Ammon's horn (tissue), 1 donor: ENCODE data around the gene VMP1.
A peak's percentile ranks its signal among the peaks of the same experiment; 100 is the strongest.

Experiments
- DNase-seq: peaks from one replicate; pipeline ENCODE4 v3.0.0-alpha.2; 2016; ENCODE audit warnings: low spot score

The VMP1 gene

DNA sequence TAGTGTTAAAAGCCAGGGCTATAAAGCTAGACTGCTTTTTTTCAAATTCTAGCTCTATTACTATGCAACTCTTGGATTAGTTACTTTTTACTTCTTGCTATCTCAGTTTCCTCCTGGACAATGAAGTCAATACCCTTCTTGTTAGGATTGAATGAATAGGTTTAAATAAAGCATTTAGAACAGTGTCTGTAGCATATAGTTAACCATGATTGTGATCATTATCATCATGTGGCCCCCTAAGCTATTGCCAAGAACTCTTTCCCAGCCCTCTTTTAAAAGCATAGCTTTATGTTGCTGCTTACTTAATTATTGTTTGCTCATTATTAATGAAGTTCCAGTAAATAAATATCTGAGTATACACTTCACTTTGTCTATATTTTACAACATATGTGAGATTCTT is 4.5 kb downstream of the VMP1 start:
- no peak for DNase-seq

DNA sequence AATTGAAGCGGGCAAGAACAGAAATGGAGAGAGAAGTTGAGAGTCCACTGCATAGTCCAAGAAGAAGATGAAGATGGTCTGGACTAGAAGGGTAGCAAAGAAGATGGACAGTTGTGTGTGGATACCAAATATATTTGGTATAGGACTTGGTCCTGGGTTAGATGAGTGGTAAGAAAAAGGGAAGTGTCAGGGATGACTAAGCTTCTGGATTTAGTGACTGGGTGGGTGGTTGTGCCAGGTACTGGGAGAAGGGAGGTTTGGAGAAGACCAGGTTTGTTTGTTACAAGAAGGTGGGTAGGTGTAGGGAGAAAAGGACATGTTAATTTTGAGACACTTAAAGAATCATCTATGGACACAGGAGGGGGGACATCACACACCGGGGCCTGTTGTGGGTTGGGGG is 5.4 kb downstream of the VMP1 start:
- no peak for DNase-seq

DNA sequence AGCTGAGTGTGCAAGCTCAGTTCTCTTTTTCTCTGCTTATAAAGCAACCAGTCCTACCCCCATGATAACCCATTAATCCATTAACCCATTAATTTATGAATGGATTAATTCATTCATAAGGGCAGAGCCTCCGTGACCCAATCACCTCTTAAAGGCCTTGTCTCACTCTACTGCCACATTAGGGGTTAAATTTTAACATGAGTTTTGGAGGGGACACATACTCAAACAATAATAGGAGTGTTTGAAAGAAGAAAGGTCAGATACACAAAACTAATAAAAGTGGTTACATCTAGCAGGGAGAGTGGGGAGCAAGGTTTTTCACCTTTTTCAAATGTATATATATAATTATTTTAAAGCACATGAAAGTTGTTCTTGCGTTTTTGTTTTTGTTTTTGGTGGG is 6.8 kb downstream of the VMP1 start:
- no peak for DNase-seq

DNA sequence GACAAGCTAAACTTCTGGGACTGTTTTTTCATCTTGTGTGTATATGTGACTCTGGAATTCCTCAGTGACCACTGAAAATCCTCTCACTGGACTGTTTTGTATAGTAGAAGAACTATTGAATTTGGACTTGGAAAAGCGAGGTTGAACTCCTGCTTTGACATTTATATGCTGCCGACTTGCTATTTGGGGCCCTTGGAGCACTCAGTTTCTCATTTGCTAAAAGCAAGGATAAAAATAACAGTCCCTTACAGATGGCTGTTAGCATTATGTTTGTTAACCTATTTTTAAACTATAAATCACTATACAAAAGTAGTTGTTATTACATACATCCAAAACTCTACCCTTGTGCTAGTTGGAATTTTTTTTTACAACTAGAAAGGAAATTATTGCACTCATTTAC is 9.0 kb downstream of the VMP1 start:
- DNase-seq: no peak

DNA sequence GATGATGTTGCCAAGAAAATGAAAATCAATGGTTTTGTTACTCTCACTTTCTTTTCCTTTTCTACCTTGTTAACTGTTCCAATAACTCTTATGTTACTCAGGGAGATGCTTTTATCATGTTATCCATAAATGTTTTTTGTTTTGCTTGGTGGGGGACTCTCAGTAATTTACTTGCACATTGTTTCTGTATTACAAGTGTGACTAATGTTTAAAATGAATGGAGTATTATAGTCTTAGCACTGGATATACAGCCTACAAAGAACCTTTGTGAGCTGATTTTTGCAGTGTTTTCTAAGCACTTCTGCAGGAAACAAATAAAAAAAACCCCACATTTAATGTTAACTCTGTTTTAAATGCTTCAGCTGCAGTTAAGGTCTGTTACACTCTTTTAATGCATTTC is 12.1 kb downstream of the VMP1 start:
- peak; percentile 23 for DNase-seq

DNA sequence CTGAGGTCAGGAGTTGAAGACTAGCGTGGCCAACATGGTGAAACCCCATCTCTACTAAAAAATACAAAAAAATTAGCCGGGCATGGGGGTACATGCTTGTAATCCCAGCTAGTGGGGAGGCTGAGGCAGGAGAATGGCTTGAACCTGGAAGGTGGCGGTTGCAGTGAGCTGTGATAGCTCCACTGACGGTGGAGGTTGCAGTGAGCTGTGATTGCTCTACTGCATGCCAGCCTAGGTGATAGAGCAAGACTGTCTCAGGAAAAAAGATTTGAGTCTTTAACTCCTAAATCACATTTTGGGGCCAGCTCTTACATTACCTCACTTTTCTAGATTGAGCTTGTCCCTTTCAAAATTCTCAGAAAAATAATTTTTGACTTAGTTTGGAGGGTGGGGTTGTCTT is 15.2 kb downstream of the VMP1 start:
- DNase-seq: no peak

DNA sequence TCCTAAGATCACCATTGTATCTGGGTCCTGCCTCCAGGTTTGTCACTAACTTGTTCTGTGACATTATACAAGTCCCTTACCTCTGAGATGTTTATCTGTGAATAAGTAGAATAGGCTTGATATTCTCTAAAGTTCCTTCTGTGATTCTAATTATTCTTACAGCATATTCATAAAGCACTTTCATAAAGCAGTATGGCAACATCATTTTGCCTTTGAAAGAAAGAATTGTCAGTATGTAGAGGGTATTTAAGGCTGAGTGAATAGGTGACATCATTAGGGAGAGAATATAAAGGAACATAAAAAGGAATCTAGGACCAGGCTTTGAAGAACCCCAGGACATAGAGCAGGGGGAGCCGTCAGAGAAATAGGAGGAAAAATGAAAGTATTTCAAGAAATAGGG is 15.6 kb downstream of the VMP1 start:
- DNase-seq: no peak

DNA sequence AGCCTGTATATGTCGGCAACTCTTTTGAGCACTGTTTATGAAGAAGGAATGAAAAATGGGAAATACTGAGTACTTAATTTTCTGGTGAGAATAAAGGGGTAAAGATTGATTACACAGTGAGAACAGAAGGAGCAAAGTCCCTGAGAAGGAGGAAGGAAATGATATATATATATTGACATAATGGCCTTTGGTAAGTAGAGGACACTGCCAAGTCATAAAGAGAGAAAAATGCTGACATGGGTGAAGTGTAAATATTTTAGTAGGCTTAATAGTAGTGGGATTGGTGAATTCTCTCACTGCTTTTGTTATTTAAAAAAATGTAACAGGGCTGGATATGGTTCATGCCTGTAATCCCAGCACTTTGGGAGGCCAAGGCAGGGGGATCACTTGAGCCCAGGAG is 16.2 kb downstream of the VMP1 start:
- no peak for DNase-seq

DNA sequence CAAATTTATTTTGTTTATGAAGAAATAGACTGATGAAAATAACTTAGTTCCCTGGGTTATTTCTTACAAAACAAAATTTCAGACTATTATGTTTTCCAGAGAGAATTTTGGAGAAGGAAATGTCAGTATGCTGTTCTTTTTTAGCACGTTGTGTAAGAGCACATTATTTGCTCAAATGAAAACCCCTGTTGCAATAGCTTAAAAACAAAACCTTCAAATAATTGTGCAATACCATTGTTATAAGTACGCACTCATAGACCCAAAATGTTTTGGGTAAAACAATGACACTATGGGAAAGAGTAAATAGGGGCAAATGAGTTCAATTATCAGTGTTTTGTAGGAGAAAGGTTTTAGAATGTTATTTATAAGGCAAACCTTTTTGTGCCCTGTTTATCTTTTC is 18.2 kb downstream of the VMP1 start:
- no peak for DNase-seq

DNA sequence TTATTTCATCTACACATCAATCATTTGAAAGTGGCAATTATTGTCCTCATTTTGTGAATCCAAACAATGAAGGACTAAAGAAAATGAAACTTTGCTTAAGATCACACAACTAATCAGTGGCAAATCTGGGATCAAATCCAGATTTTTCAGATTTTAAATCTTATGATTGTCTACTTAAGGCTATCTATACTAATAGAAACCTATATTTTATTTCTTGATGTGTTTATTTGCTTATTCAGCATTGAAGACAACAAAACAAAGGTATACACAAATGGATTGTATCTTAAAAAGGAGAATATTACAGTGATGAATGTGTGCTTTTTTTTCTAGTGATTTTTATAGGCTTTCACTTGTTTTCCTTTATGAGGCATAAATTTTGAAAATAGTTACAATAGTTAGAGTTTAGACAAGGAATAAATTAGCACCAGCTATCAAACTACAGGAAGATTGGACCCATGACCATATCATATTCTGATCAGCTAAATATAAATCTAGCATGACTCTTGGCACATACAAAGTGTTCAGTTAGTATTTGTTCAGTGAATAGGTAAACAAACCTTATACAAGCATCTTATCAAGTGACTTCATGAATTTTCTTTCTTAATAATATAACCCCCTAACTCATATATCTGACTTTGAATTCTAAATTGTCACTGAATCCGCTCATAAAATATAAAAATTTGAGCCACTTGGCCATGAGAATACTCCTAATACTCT is 20.5 kb downstream of the VMP1 start:
- no peak for DNase-seq

DNA sequence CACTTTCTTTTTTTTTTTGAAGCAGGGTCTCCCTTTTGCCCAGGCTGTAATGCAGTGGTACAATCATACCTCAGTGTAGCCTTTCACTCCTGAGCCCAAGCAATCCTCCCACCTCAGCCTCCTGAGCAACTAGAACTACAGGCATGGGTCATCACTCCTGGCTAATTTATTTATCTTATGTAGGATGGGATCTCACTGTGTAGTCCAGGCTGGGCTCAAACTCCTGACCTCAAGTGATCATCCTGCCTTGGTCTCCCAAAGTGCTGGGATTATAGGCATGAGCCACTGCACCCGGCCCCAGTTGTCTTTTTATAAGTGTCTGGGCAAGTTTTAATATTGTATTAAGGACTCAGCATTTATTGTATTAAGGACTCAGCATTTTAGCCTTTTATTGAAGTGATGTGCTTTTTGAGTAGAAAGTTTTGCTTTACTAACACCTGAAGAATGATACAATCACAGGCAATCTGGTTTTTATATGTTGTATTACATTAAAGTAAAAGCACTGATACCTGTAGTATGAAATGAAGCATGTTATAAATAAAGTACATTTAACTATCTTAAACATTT is 22.9 kb downstream of the VMP1 start:
- no peak for DNase-seq

DNA sequence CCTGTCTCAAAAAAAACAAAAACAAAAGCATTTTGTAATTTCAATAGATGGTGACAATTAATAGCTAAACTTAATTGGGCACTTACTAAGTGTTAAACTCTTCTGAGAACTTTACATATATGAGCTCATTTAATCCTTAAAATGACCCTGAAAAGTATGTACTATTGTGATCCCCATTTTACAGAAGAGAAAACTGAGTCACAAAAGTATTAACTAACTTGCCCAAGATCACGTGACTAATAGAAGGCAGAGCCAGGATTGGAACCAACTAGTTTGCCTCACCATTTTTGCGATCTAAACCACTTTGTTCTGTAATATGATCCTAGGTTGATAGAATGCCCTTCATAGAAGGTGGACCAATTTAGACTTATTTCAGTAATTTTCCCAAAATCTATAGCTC is 26.2 kb downstream of the VMP1 start:
- DNase-seq: no peak

DNA sequence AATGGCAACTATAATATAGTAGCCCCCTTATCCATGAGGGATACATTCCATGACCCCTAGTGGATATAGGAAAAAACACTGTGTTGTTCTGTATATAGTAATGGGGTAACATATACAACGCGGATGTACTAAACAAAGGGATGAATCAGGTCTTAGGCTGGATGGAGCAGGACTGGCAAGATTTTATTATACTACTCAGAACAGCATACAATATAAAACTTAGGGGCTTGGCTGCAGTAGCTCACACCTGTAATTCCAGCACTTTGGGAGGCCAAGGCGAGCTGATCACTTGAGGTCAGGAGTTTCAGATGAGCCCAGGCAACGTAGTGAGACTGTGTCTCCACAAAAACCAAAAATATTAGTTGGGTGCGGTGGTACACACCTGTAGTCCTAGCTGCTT is 26.8 kb downstream of the VMP1 start:
- DNase-seq: no peak

DNA sequence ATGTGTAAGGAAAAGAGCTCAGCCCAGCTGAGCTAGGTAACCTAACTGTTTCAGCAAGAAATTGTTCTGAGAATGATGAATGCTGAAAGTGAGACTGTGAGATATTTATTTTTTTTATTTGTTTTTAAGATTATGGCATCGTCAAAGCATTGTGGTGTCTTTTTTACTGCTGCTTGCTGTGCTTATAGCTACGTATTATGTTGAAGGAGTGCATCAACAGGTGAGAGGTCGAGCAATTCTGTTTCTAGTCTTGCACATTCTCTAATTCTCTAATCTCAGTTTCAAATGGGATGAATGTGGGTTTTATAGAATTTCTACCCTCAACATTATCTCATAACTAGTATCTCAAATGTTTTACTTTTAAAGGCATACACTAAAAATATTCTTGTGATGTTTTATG is 29.9 kb downstream of the VMP1 start:
- DNase-seq: no peak

DNA sequence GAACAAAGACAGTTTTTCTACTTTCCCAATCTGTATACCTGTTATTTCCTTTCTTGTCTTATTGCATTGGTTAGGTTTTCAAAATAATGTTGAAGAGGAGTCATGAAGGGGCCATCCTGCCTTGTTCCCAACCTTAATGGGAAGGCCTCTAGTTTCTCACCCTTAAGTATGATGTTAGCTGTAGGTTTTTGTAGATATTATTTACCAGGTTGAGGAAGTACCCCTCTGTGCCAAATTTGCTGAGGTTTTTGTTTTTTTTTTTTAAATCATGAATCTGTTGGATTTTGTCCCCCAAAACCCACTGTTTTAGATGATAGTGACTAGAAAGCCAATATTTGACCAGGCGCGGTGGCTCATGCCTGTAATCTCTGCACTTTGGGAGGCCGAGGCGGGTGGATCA is 36.4 kb downstream of the VMP1 start:
- no peak for DNase-seq

DNA sequence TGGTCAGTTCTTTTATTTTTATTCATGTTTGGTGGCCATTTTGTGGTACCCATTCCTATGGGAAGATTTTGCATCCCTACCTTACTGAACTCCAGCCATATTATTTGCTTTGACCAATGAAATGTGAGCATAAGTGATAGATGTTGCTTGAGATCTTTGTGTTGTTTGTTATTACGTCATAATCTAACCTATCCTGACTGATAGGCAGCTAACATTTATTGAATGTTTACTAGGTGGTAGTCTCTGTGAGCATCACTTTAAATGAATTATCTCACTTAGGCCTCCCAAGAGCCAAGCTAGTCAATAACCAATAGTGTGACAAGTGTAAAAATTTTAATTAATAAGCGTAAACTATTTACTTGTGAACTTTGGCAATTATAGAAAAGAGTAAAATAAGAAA is 37.6 kb downstream of the VMP1 start:
- no peak for DNase-seq

DNA sequence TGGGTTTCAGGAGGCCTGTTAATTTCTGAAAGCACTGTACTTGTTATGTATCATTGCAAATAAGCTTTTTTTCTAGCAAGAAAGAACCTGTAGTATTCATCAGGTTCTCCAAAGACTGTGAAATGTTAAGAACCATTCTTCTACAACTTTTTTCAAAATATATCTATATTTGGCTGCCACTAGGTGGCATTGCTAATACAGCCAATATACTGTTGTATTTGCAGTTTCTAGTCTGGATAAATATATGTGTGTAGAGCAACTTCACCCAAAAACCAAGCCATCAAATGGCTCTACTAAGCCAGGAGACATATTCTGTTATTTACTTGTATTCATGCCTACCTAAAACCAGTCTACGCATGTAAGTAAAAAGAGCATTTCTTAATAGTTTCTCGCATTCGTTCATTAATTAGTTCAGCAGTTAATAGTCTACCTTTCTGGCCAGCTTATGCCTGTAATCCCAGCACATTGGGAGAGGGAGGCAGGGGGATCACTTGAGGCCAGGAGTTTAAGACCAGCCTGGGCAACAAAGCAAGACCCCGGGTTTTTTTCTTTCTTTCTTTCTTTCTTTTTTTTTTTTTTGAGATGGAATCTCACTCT is 39.5 kb downstream of the VMP1 start:
- DNase-seq: peak; percentile 50

DNA sequence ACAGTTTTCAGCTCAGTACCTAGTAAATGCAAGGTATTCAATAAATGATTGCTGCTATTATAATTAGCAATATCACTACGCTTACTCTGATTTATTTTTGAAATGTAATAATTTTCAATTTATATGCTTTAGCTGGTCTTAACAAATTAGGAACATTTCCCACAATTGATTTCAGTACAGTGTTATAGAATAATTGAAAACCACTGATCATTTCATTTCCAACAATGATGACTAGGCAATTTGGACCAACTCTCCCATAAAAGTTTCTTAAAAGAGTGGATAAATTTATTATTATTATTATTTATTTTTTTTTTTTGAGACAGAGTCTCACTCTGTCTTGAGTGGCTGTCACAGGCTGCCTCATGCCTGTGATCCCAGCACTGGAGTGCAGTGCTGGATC is 41.1 kb downstream of the VMP1 start:
- no peak for DNase-seq

DNA sequence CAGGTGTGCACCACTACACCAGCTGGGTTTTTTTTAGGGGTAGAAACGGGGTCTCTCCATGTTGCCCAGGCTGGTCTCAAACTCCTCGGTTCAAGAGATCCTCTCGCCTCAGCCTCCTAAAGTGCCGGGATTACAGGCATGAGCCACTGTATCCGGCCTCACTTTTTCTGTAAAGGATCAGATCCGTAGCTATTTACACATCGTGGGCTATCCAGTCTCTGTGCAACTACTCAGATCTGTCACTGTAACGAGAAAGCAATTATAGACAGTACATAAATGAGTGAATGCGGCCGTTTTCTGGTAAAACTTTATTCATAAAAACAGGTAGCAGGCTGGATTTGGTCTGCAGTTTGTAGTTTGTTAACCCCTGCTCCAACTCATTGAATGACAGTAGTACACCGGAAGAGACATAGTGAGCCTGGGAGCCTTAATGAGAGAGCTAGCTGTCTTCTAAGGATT is 44.5 kb downstream of the VMP1 start:
- DNase-seq: no peak

DNA sequence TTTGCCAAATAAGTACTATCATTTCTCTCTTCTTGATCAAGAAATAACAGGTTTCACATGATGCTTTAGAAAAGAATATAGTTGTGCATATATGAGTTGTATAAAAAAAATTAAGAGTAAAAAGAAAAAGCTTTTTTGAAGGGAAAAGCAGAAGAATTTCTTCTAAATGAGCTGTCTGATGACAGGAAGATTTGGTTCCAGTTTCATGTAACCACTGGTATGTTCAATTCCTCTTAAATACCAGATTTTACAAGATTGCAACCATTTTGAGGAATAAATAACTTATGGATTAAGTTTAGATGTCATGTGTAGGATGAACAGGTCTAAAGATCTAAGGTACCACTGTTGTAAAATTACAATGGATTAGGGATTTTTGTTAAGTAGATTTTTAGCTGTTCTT is 45.0 kb downstream of the VMP1 start:
- DNase-seq: no peak

DNA sequence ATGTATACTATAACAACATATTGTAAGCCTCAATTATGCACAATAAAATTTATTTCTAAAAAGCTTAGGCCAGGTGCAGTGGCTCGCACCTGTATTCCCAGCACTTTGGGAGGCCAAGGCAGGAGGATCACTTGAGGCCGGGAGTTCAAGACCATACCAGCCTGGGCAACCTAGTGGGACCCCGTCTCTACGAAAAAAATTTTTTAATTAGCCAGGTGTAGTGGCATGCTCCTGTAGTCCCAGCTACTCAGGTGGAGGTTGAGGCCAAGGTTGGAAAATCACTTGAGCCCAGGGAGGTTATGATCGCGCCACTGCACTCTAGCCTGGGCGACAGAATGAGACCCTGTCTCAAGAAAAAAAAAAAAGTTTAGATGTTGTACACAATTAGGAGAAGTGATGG is 45.5 kb downstream of the VMP1 start:
- DNase-seq: no peak

DNA sequence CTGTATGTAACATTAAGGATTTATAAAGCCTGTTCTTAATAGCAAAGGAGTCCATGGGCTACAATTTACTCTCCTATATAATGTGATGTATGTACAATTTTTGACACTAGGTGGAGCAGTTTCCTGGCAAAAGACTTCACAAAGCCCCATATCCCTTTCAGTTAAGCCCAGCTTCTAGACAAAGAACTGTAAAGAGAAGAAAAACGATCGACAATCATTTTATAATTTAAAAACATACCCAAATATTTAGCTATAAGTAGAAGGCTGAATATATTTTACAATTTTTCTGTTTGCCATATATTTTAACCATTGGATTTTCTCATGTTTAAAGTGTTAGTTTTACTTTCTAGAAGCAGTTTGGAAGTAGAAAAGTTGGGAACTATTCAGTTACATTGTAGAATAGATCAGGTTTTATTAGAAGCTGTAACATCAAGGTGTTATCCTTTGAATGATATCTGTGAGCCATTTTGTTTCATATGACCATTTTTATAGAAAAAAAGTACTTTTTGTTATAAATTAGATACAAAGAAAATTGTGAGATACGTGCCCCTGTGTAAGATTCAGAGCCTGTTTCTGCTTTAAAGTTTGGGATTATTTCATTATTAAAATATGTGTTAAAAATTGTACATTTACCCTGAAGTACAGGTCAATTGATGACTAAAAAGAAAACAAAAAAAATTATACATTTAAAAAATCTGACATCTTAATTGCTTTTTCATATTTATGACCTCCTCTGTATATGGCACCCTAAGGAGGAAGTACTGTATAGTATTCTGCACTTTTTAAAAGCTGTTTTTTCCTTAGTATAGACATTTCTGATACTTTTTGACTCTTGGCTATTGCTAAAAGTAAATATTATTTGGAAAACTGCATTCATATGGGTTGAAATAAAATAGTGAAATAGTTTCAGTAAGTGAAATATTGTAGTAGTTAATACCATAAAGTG is 46.3 kb downstream of the VMP1 start:
- DNase-seq: peak; percentile 84

DNA sequence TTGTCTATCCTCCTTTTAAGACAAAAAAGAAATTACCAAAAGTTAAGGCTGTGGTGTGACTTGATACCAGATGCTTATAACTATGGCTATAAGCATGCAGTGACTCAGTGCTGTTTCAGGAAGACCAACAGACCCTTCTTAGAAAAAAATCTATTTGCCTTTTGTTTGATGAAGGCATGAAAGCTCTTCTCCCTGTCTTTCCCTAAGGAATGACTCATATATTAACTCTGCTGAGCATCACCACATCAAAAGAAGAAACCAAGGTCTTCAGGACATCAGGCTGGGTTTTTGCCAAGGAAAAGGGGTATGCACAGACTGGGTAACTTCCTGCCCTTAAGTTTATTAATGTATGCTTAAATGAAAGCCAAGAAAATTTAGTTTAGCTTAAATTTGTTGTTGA is 47.1 kb downstream of the VMP1 start:
- DNase-seq: no peak
